NT2/D1 (cell line): ENCODE results near the gene TBCK.

Experiments used
- DNase-seq: peaks from one replicate; pipeline ENCODE4 v3.0.0-alpha.2; 2011; ENCODE audit warnings: low read depth, low spot score
- H3K27me3 ChIP-seq: 2 replicates; pipeline ENCODE4 v1.6.0; 2011; ENCODE audit warnings: mild to moderate bottlenecking; ENCODE audit not compliant: insufficient read length, insufficient read depth
- H3K36me3 ChIP-seq: 2 replicates; pipeline ENCODE4 v1.6.1; 2011; ENCODE audit warnings: mild to moderate bottlenecking, low read length, mixed read lengths; ENCODE audit not compliant: insufficient read depth, insufficient read length
- H3K4me1 ChIP-seq: 2 replicates; pipeline ENCODE4 v1.5.1; 2011; ENCODE audit not compliant: insufficient read depth, insufficient read length
- H3K4me3 ChIP-seq: 2 replicates; pipeline ENCODE4 v1.5.1; 2011; ENCODE audit warnings: low read depth; ENCODE audit not compliant: insufficient read length
- H3K9ac ChIP-seq: 2 replicates; pipeline ENCODE4 v1.6.0; 2011; ENCODE audit warnings: low read depth; ENCODE audit not compliant: insufficient read length
- H3K9me3 ChIP-seq: 2 replicates; pipeline ENCODE4 v1.5.1; 2011; ENCODE audit warnings: mild to moderate bottlenecking, low read length; ENCODE audit not compliant: insufficient read depth
- SUZ12 ChIP-seq: IDR thresholded peaks from 2 replicates; pipeline ENCODE4 v1.6.1; 2011; ENCODE audit not compliant: insufficient read length, insufficient read depth; ENCODE audit errors: extremely low read depth
- YY1 ChIP-seq: IDR thresholded peaks from 2 replicates; pipeline ENCODE4 v1.6.1; 2011; ENCODE audit not compliant: insufficient read length, insufficient read depth
- ZNF274 ChIP-seq: IDR thresholded peaks from 2 replicates; pipeline ENCODE4 v1.6.1; 2011; ENCODE audit warnings: mild to moderate bottlenecking, low read depth, low read length

TBCK gene

GRCh38 chr4:106080376-106080775 is 235.6 kb downstream of the TBCK start:
- H3K9me3 ChIP-seq = no peaks in the 10 kb centered on the region; the same call in 1 of the 2 replicates
- H3K9ac ChIP-seq = no peak overlapping the region
- no peak for DNase-seq
- H3K36me3 ChIP-seq = no peaks in the 10 kb centered on the region
- TF ChIP-seq ZNF274 (no peak), SUZ12 (no peak), YY1 (no peak)
- H3K4me3 ChIP-seq = no peak overlapping the region
- H3K27me3 ChIP-seq = no peaks in the 10 kb centered on the region
- no peaks in the 10 kb centered on the region for H3K4me1 ChIP-seq

GRCh38 chr4:106079616-106080015 is 236.4 kb downstream of the TBCK start:
- DNase-seq = no peak
- Histone ChIP-seq H3K36me3 (no peaks in the 10 kb centered on the region), H3K4me1 (no peaks in the 10 kb centered on the region), H3K9ac (no peak overlapping the region), H3K4me3 (no peak overlapping the region), H3K9me3 (no peaks in the 10 kb centered on the region; the same call in 1 of the 2 replicates), H3K27me3 (no peaks in the 10 kb centered on the region)
- TF ChIP-seq SUZ12 = no peak
- no peak for TF ChIP-seq YY1

- no peak for DNase-seq
- Histone ChIP-seq H3K9me3 (no peaks in the 10 kb centered on the region), H3K9ac (no peak overlapping the region), H3K4me1 (no peaks in the 10 kb centered on the region), H3K27me3 (no peaks in the 10 kb centered on the region), H3K36me3 (no peaks in the 10 kb centered on the region), H3K4me3 (no peak overlapping the region)
- TF ChIP-seq SUZ12 (no peak), ZNF274 (no peak), YY1 (no peak)
Measured at GRCh38 chr4:106065018-106065417, 251.0 kb downstream of the TBCK start.

- H3K36me3 ChIP-seq = no peaks in the 10 kb centered on the region
- H3K9ac ChIP-seq = no peak overlapping the region
- H3K27me3 ChIP-seq = no peaks in the 10 kb centered on the region
- TF ChIP-seq SUZ12 = no peak
- no peak for TF ChIP-seq YY1
- TF ChIP-seq ZNF274 = no peak
- no peaks in the 10 kb centered on the region for H3K4me1 ChIP-seq
- no peaks in the 10 kb centered on the region for H3K9me3 ChIP-seq
- no peak overlapping the region for H3K4me3 ChIP-seq
- DNase-seq = no peak
Measured at GRCh38 chr4:106063009-106063408, 253.0 kb downstream of the TBCK start.

- Histone ChIP-seq H3K4me1 (no peaks in the 10 kb centered on the region), H3K4me3 (no peak overlapping the region), H3K27me3 (no peaks in the 10 kb centered on the region), H3K9ac (no peak overlapping the region), H3K36me3 (no peaks in the 10 kb centered on the region), H3K9me3 (no peaks in the 10 kb centered on the region)
- no peak for DNase-seq
- no peak for TF ChIP-seq YY1
- TF ChIP-seq SUZ12 = no peak
- no peak for TF ChIP-seq ZNF274
Measured at GRCh38 chr4:106062452-106062875, 253.5 kb downstream of the TBCK start.

- Histone ChIP-seq H3K36me3 (no peaks in the 10 kb centered on the region), H3K4me3 (no peak overlapping the region), H3K9ac (no peak overlapping the region), H3K4me1 (no peaks in the 10 kb centered on the region), H3K9me3 (no peaks in the 10 kb centered on the region), H3K27me3 (no peaks in the 10 kb centered on the region)
- no peak for DNase-seq
- no peak for TF ChIP-seq SUZ12
- no peak for TF ChIP-seq YY1
- no peak for TF ChIP-seq ZNF274
Measured at GRCh38 chr4:106058921-106059320, 257.1 kb downstream of the TBCK start.

- H3K9me3 ChIP-seq = no peaks in the 10 kb centered on the region
- H3K4me3 ChIP-seq = no peak overlapping the region
- no peaks in the 10 kb centered on the region for H3K36me3 ChIP-seq
- TF ChIP-seq ZNF274 = no peak
- no peak for TF ChIP-seq SUZ12
- TF ChIP-seq YY1 = no peak
- H3K4me1 ChIP-seq = no peaks in the 10 kb centered on the region
- DNase-seq = peak; percentile 13
- no peak overlapping the region for H3K9ac ChIP-seq
- no peaks in the 10 kb centered on the region for H3K27me3 ChIP-seq
Measured at GRCh38 chr4:106056914-106057313, 259.1 kb downstream of the TBCK start.

- no peaks in the 10 kb centered on the region for H3K36me3 ChIP-seq
Measured at GRCh38 chr4:106051514-106051913, 264.5 kb downstream of the TBCK start.

More at GRCh38 chr4:106051514-106051913, 264.5 kb downstream of the TBCK start:
- H3K9me3 ChIP-seq = no peaks in the 10 kb centered on the region
- no peak overlapping the region for H3K4me3 ChIP-seq
- H3K9ac ChIP-seq = no peak overlapping the region
- DNase-seq = no peak
- H3K4me1 ChIP-seq = no peaks in the 10 kb centered on the region
- H3K27me3 ChIP-seq = no peaks in the 10 kb centered on the region
- TF ChIP-seq ZNF274 = no peak
- no peak for TF ChIP-seq SUZ12
- no peak for TF ChIP-seq YY1
